ENCODE data around the gene TPP1.

Gene TPP1

GRCh38 chr11:6620636-6621035 is 1.4 kb upstream of the TPP1 start:
- no peak overlapping the region for H3K27ac ChIP-seq

GRCh38 chr11:6618117-6619003 is 862 bp downstream of the TPP1 start:
- TF ChIP-seq CTCF (IDR thresholded peaks at IDR 0.05) (no peak), ZFX (IDR thresholded peaks at IDR 0.05; ENCODE audit: borderline replicate concordance) (no peak)
- H3K27ac ChIP-seq, result peak overlapping the region; percentile 22; the same call in 1 of the 2 replicates

More at GRCh38 chr11:6620636-6621035, 1.4 kb upstream of the TPP1 start:
- no peak for TF ChIP-seq ZFX (IDR thresholded peaks at IDR 0.05; ENCODE audit: borderline replicate concordance)
- no peak for TF ChIP-seq CTCF (IDR thresholded peaks at IDR 0.05)

- TF ChIP-seq CTCF (IDR thresholded peaks at IDR 0.05) (no peak), ZFX (IDR thresholded peaks at IDR 0.05; ENCODE audit: borderline replicate concordance) (no peak)
- no peak overlapping the region for H3K27ac ChIP-seq
Measured at GRCh38 chr11:6617315-6617781, 1.9 kb downstream of the TPP1 start.

GRCh38 chr11:6616596-6617250 is 2.5 kb downstream of the TPP1 start:
- TF ChIP-seq ZFX (IDR thresholded peaks at IDR 0.05; ENCODE audit: borderline replicate concordance), result no peak
- no peak for TF ChIP-seq CTCF (IDR thresholded peaks at IDR 0.05)
- no peak overlapping the region for H3K27ac ChIP-seq

- TF ChIP-seq ZFX (IDR thresholded peaks at IDR 0.05; ENCODE audit: borderline replicate concordance) (no peak), CTCF (IDR thresholded peaks at IDR 0.05) (no peak)
- H3K27ac ChIP-seq, result no peak overlapping the region
Measured at GRCh38 chr11:6615882-6616585, 3.2 kb downstream of the TPP1 start.

- no peak overlapping the region for H3K27ac ChIP-seq
- TF ChIP-seq ZFX (IDR thresholded peaks at IDR 0.05; ENCODE audit: borderline replicate concordance) (no peak), CTCF (IDR thresholded peaks at IDR 0.05) (no peak)
Measured at GRCh38 chr11:6615046-6615445, 4.2 kb downstream of the TPP1 start.

Data from 22Rv1 (cell line).